ENCODE measurements around the gene HDHD5.

DNA sequence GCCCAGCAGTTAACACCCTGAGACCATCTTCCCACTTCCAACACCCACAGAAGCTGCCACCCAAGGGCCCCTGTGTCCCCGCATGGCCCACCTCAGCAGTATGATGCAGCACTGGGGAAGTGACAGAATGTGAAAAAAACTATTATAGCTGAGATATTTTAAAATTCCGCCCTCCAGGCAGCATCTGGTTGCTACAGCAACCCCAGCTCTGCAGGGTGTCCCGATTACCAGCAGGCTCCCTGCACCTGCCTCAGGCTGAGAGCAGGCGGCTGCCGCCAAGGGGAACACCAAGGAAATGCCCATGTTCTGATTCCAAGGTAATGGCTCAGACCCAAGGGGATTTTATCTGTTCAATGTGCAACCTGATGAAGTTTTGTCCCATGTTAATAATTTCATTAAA is 27.4 kb downstream of the HDHD5 start:
- TF ChIP-seq, protein P1, sequence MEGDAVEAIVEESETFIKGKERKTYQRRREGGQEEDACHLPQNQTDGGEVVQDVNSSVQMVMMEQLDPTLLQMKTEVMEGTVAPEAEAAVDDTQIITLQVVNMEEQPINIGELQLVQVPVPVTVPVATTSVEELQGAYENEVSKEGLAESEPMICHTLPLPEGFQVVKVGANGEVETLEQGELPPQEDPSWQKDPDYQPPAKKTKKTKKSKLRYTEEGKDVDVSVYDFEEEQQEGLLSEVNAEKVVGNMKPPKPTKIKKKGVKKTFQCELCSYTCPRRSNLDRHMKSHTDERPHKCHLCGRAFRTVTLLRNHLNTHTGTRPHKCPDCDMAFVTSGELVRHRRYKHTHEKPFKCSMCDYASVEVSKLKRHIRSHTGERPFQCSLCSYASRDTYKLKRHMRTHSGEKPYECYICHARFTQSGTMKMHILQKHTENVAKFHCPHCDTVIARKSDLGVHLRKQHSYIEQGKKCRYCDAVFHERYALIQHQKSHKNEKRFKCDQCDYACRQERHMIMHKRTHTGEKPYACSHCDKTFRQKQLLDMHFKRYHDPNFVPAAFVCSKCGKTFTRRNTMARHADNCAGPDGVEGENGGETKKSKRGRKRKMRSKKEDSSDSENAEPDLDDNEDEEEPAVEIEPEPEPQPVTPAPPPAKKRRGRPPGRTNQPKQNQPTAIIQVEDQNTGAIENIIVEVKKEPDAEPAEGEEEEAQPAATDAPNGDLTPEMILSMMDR (conservative IDR thresholded peaks at IDR 0.05; ENCODE audit: low read depth, low read length) = no peak
- no peak for TF ChIP-seq EZH2 (IDR thresholded peaks at IDR 0.05; ENCODE audit: borderline replicate concordance, low read depth, low read length, poor library complexity, severe bottlenecking)
